Measurements from ENCODE around the gene HMGCR. TPM values are rescaled to one million over a fixed set of nuclear protein-coding genes. Genes with fewer than 3 reads are reported as not detected.
A peak's percentile ranks its signal among the peaks of the same experiment; 100 is the strongest.

HMGCR gene
- total and polyA plus RNA-seq, 9 of the 15 experiments (the other 6 are each of a cell fraction or from before 2014, with no cell fraction given), result 29.5 to 155 (median 61.5) TPM

DNA sequence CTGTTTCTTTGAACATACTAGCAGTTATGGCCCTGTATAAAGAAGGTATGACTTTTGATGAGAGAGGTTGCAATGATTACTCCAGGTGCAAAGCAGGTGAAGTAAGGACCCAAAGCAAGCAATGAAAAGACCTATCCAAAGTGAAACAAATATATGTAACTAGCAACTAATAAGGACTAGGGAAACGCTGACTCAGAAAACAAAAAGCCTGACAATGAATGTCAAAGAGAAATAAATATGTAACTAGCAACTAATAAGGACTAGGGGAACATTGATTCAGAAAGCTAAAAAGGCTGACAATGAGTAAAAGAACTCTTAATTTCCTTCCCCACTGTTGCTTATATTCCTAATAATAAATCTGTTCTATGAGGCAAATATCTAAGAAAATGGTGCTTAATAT, 43.1 kb downstream of the HMGCR start:
- Histone ChIP-seq H3K4me3 (no peak overlapping the region), H3K27me3 (ENCODE audit: control insufficient read depth in 2 of 2, insufficient read depth in 2 of 2, low read length in 2 of 2) (no peaks in the 10 kb centered on the region), H3K4me2 (ENCODE audit: insufficient read depth, low read length) (no peak overlapping the region), H4K20me1 (replicated peaks; ENCODE audit: control insufficient read depth, insufficient read depth, low read length) (no peaks in the 10 kb centered on the region), H3K9me1 (ENCODE audit: control insufficient read depth, insufficient read depth, low read length) (no peaks in the 10 kb centered on the region), H3K9ac (ENCODE audit: insufficient read depth in 1 of 2, low read depth in 2 of 2, low read length in 2 of 2) (no peak overlapping the region), H3K27ac (ENCODE audit: extremely low read depth, low read depth, low read length) (no peak overlapping the region), H2AFZ (ENCODE audit: low read depth, low read length) (no peak overlapping the region), H3K9me3 (replicated peaks; ENCODE audit: control insufficient read depth, insufficient read depth, low read depth, low read length) (no peaks in the 10 kb centered on the region), H3K79me2 (ENCODE audit: control insufficient read depth, insufficient read depth, low read length) (no peaks in the 10 kb centered on the region), H3K36me3 (ENCODE audit: control insufficient read depth, insufficient read depth, low read length) (peaks cover 51% of the 10 kb centered on the region), H3K4me1 (replicated peaks in 1 of 2; ENCODE audit: control insufficient read depth in 2 of 2, insufficient read depth in 2 of 2, low read length in 2 of 2) (peaks cover 0 to 11% of the 10 kb centered on the region in 2 experiments)
- WGBS (ENCODE audit: insufficient coverage, low coverage, missing lambda C conversion rate), result 93% methylated on average over 1 of the region's 1 CpG
- POLR2A ChIA-PET, result interaction anchor here (2.1 kb wide), 1 partner anchor 16 kb away, joined by 12 read pairs; no protein-coding TSS in a partner anchor
- CTCF ChIA-PET (ENCODE audit: low intra/inter-chr PET ratio), result no interaction called here
- TF ChIP-seq TAF15 (IDR thresholded peaks at IDR 0.05; ENCODE audit: low read depth, low read length) (no peak), ZNF316 (IDR thresholded peaks at IDR 0.05) (peak; percentile 78), MED1 (CRISPR knock-in tag; IDR thresholded peaks at IDR 0.05; ENCODE audit: borderline replicate concordance) (no peak), C11orf30 (IDR thresholded peaks at IDR 0.05; ENCODE audit: low read depth) (peak; percentile 63; the same call in 1 of the 2 replicates)
- no TSS peak for BruUV-seq (replicated peaks)
- no peak for DNase-seq (ENCODE audit: extremely low read depth in 1 of 4, low spot score in 3 of 4)
- ATAC-seq, result no peak
- in situ Hi-C loops (cut with MboI) (loop anchor here (10.0 kb wide), 1 partner anchor 1015 kb away; no protein-coding TSS in a partner anchor), intact Hi-C loops (cut with micrococcal nuclease) (no loop called here)
- FAIRE-seq, result no peak

DNA sequence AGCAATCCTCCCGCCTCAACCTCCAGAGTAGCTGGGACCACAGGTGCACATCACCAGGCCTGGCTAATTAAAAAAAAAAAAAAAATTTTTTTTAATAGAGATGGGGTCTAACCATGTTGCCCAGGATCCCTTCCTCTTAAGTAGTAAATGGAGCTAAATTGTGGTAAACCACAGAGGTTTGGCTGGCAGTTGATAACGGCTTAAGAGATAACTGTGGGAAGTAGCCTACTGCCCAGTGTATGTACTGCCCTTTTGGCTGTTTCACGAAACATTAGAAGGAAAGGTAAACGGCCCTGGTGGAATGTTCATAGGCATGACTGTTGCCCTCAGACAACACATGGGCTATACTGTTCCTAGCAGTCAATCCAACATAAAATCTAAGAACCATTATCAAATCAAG, 44.4 kb downstream of the HMGCR start:
- H3K27ac ChIP-seq (ENCODE audit: extremely low read depth, low read depth, low read length), result peak overlapping the region; percentile 60; the same call in 2 of the 3 replicates
- H2AFZ ChIP-seq (ENCODE audit: low read depth, low read length), result peak overlapping the region; percentile 29; the same call in 1 of the 2 replicates
- H3K27me3 ChIP-seq (ENCODE audit: control insufficient read depth in 2 of 2, insufficient read depth in 2 of 2, low read length in 2 of 2), result no peaks in the 10 kb centered on the region
- no peaks in the 10 kb centered on the region for H3K79me2 ChIP-seq (ENCODE audit: control insufficient read depth, insufficient read depth, low read length)
- POLR2A ChIA-PET, result interaction anchor here (0.6 to 2.1 kb wide), 3 partner anchors 10 to 1088 kb away, joined by 3 to 12 read pairs (median 7); no protein-coding TSS in a partner anchor
- intact Hi-C loops (cut with micrococcal nuclease) (no loop called here), in situ Hi-C loops (cut with MboI) (loop anchor here (10.0 kb wide), 1 partner anchor 1013 kb away; no protein-coding TSS in a partner anchor)
- H3K9me1 ChIP-seq (ENCODE audit: control insufficient read depth, insufficient read depth, low read length), result no peaks in the 10 kb centered on the region
- no peaks in the 10 kb centered on the region for H3K9me3 ChIP-seq (replicated peaks; ENCODE audit: control insufficient read depth, insufficient read depth, low read depth, low read length)
- peaks cover 0 to 11% of the 10 kb centered on the region in 2 experiments for H3K4me1 ChIP-seq (replicated peaks in 1 of 2; ENCODE audit: control insufficient read depth in 2 of 2, insufficient read depth in 2 of 2, low read length in 2 of 2)
- ATAC-seq, result peak; percentile 97
- WGBS (ENCODE audit: insufficient coverage, low coverage, missing lambda C conversion rate), result 8% methylated on average over 4 of the region's 4 CpGs
- H3K4me3 ChIP-seq, result no peak overlapping the region
- H4K20me1 ChIP-seq (replicated peaks; ENCODE audit: control insufficient read depth, insufficient read depth, low read length), result no peaks in the 10 kb centered on the region
- H3K36me3 ChIP-seq (ENCODE audit: control insufficient read depth, insufficient read depth, low read length), result peaks cover 49% of the 10 kb centered on the region
- no TSS peak for BruUV-seq (replicated peaks)
- CTCF ChIA-PET (ENCODE audit: low intra/inter-chr PET ratio), result no interaction called here
- DNase-seq (ENCODE audit: extremely low read depth in 1 of 4, low spot score in 3 of 4), result peak; percentile 15 to 75 (median 34)
- H3K4me2 ChIP-seq (ENCODE audit: insufficient read depth, low read length), result peak overlapping the region; percentile 48
- H3K9ac ChIP-seq (ENCODE audit: insufficient read depth in 1 of 2, low read depth in 2 of 2, low read length in 2 of 2), result no peak overlapping the region; a peak in 1 of 4 replicates
- peak; percentile 90 for FAIRE-seq
- TF ChIP-seq PRMT5 (CRISPR knock-in tag; IDR thresholded peaks at IDR 0.05), result no peak
- TF ChIP-seq NELFE (IDR thresholded peaks at IDR 0.05; ENCODE audit: insufficient read depth, insufficient read length), result no peak
- TF ChIP-seq, protein P1, sequence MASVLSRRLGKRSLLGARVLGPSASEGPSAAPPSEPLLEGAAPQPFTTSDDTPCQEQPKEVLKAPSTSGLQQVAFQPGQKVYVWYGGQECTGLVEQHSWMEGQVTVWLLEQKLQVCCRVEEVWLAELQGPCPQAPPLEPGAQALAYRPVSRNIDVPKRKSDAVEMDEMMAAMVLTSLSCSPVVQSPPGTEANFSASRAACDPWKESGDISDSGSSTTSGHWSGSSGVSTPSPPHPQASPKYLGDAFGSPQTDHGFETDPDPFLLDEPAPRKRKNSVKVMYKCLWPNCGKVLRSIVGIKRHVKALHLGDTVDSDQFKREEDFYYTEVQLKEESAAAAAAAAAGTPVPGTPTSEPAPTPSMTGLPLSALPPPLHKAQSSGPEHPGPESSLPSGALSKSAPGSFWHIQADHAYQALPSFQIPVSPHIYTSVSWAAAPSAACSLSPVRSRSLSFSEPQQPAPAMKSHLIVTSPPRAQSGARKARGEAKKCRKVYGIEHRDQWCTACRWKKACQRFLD (CRISPR knock-in tag; IDR thresholded peaks at IDR 0.05), result no peak
- peak; percentile 53 for TF ChIP-seq TAL1 (IDR thresholded peaks at IDR 0.05)
- TF ChIP-seq SMARCC2 (IDR thresholded peaks at IDR 0.05; ENCODE audit: low read depth), result 0 out of 2 replicates have a peak, but pooled peaks have one; percentile 45
- no peak for TF ChIP-seq BCOR (IDR thresholded peaks at IDR 0.05)
- peak; percentile 58 for TF ChIP-seq NCOR1 (IDR thresholded peaks at IDR 0.05)
- 0 out of 2 replicates have a peak, but pooled peaks have one; percentile 39 for TF ChIP-seq MTA3 (IDR thresholded peaks at IDR 0.05; ENCODE audit: borderline replicate concordance)
- TF ChIP-seq, protein P2, sequence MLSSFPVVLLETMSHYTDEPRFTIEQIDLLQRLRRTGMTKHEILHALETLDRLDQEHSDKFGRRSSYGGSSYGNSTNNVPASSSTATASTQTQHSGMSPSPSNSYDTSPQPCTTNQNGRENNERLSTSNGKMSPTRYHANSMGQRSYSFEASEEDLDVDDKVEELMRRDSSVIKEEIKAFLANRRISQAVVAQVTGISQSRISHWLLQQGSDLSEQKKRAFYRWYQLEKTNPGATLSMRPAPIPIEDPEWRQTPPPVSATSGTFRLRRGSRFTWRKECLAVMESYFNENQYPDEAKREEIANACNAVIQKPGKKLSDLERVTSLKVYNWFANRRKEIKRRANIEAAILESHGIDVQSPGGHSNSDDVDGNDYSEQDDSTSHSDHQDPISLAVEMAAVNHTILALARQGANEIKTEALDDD (IDR thresholded peaks at IDR 0.05), result peak; percentile 29; the same call in 1 of the 2 replicates
- no peak for TF ChIP-seq BHLHE40 (IDR thresholded peaks at IDR 0.05; ENCODE audit: low read length)
- TF ChIP-seq MYNN (IDR thresholded peaks at IDR 0.05), result 0 out of 2 replicates have a peak, but pooled peaks have one; percentile 40
- TF ChIP-seq MYNN (CRISPR knock-in tag; IDR thresholded peaks at IDR 0.05), result no peak
- TF ChIP-seq CC2D1A (IDR thresholded peaks at IDR 0.05), result no peak

Measured in K562 (cell line).